CD14-positive monocyte (primary cell): Measurements from ENCODE around the gene PCDH19. TPM values are rescaled to one million over a fixed set of nuclear protein-coding genes. Genes with fewer than 3 reads are reported as not detected.

Experiments
- DNase-seq, 3 donors: peaks; one replicate each; pipeline ENCODE4 v3.0.0-alpha.2; 2011 to 2022
- H2AFZ ChIP-seq: 2 replicates; pipeline ENCODE4 v1.6.0; 2012; ENCODE audit warnings: mild to moderate bottlenecking, low read depth, low read length, inconsistent platforms; ENCODE audit not compliant: insufficient read depth, poor library complexity, severe bottlenecking
- H3K27ac ChIP-seq, 2 donors: 1 replicate in 1 of 2; 2 replicates in 1 of 2; pipeline ENCODE4 v1.5.1; 2012 to 2013; ENCODE audit warnings: low read length in 2 of 2, control low read depth in 1 of 2, inconsistent platforms in 1 of 2, low read depth in 1 of 2, mild to moderate bottlenecking in 1 of 2
- H3K27me3 ChIP-seq, 2 donors: one replicate each; pipeline versions ENCODE4 v1.6.0 to v1.6.1; 2011 to 2013; ENCODE audit warnings: low read length in 2 of 2; ENCODE audit not compliant: control insufficient read depth in 2 of 2, insufficient read depth in 2 of 2
- H3K36me3 ChIP-seq, 2 donors: replicated peaks in 1 of 2; 1 replicate in 1 of 2; 2 replicates in 1 of 2; pipeline versions ENCODE4 v1.5.1 to v1.6.1; 2012 to 2013; ENCODE audit warnings: low read length in 2 of 2, control low read depth in 1 of 2, inconsistent platforms in 1 of 2, mild to moderate bottlenecking in 1 of 2; ENCODE audit not compliant: insufficient read depth in 2 of 2, control insufficient read depth in 1 of 2
- H3K4me1 ChIP-seq, 2 donors: 1 replicate in 1 of 2; 2 replicates in 1 of 2; pipeline versions ENCODE4 v1.5.1 to v1.6.1; 2012 to 2013; ENCODE audit warnings: low read length in 2 of 2, control low read depth in 1 of 2, inconsistent platforms in 1 of 2, mild to moderate bottlenecking in 1 of 2, moderate library complexity in 1 of 2; ENCODE audit not compliant: insufficient read depth in 2 of 2, control insufficient read depth in 1 of 2
- H3K4me2 ChIP-seq: replicated peaks from 2 replicates; pipeline ENCODE3; 2012; ENCODE audit warnings: low read length, moderate library complexity, mild to moderate bottlenecking; ENCODE audit not compliant: poor library complexity, severe bottlenecking; ENCODE audit errors: extremely low read depth
- H3K4me3 ChIP-seq, 3 experiments: fragments of 200-600 bp in 1 of 3; sonication (generic) in 1 of 3; replicated peaks in 1 of 3; 1 replicate in 2 of 3; 2 replicates in 1 of 3; pipeline ENCODE4 v1.5.1; 2011 to 2013; ENCODE audit warnings: low read length in 3 of 3, mild to moderate bottlenecking in 3 of 3, control low read depth in 2 of 3, low read depth in 2 of 3, inconsistent platforms in 1 of 3, moderate library complexity in 1 of 3
- H3K79me2 ChIP-seq: 2 replicates; pipeline ENCODE4 v1.6.0; 2012; ENCODE audit warnings: mild to moderate bottlenecking, control low read depth, inconsistent platforms, low read length, moderate library complexity; ENCODE audit not compliant: insufficient read depth
- H3K9ac ChIP-seq: 2 replicates; pipeline ENCODE4 v1.6.0; 2017; ENCODE audit warnings: low read length, mild to moderate bottlenecking; ENCODE audit not compliant: insufficient read depth, poor library complexity, severe bottlenecking
- H3K9me3 ChIP-seq, 2 donors: replicated peaks in 1 of 2; 1 replicate in 1 of 2; 2 replicates in 1 of 2; pipeline versions ENCODE4 v1.5.1 to v1.6.1; 2012 to 2013; ENCODE audit warnings: low read length in 2 of 2, control low read depth in 1 of 2; ENCODE audit not compliant: control insufficient read depth in 1 of 2, insufficient read depth in 1 of 2
- H4K20me1 ChIP-seq: 2 replicates; pipeline ENCODE4 v1.6.0; 2012; ENCODE audit warnings: mild to moderate bottlenecking, low read length, control low read depth, moderate library complexity; ENCODE audit not compliant: insufficient read depth
- H3K27ac Mint-ChIP-seq, 7 donors: one replicate each; pipeline ENCODE4 v1.8.0; 2020; ENCODE audit warnings: mild to moderate bottlenecking in 7 of 7, mixed read lengths in 7 of 7, moderate library complexity in 6 of 7, inconsistent platforms in 2 of 7
- H3K27me3 Mint-ChIP-seq, 3 donors: one replicate each; pipeline ENCODE4 v1.8.0; 2021 to 2022; ENCODE audit warnings: low read depth in 3 of 3, mild to moderate bottlenecking in 3 of 3, mixed read lengths in 3 of 3, moderate library complexity in 3 of 3, inconsistent platforms in 1 of 3
- H3K36me3 Mint-ChIP-seq, 2 donors: one replicate each; pipeline ENCODE4 v1.8.0; 2020; ENCODE audit warnings: mixed read lengths in 2 of 2, inconsistent platforms in 1 of 2, mild to moderate bottlenecking in 1 of 2
- H3K4me1 Mint-ChIP-seq: one replicate; pipeline ENCODE4 v1.8.0; 2020; ENCODE audit warnings: mild to moderate bottlenecking, mixed read lengths
- H3K4me3 Mint-ChIP-seq, 2 donors: one replicate each; pipeline ENCODE4 v1.8.0; 2020; ENCODE audit warnings: mild to moderate bottlenecking in 2 of 2, mixed read lengths in 2 of 2, moderate library complexity in 1 of 2
- H3K9me3 Mint-ChIP-seq, 7 donors: one replicate each; pipeline ENCODE4 v1.8.0; 2020 to 2022; ENCODE audit warnings: mixed read lengths in 7 of 7, mild to moderate bottlenecking in 6 of 7, moderate library complexity in 6 of 7, inconsistent platforms in 2 of 7
- CTCF ChIP-seq: fragments of 200-600 bp; IDR thresholded peaks from one replicate; pipeline ENCODE4 v1.8.0; 2022; ENCODE audit warnings: antibody characterized with exemption, mild to moderate bottlenecking
- WGBS: methylation state at CpG from one replicate; pipeline ENCODE4 v1.1.5; 2013; ENCODE audit warnings: missing lambda C conversion rate; ENCODE audit not compliant: insufficient coverage; 5-methylcytosine and 5-hydroxymethylcytosine counted together
- intact Hi-C, 2 donors: fragments of 100-400 bp; cut with micrococcal nuclease; formaldehyde crosslinking; loops; one replicate each; pipeline versions ENCODE4 v1.15.0 to v1.15.1; 2023
- polyA plus RNA-seq, 3 donors: library from polyadenylated mRNA; depleted of rRNA in 1 of 3; unstranded in 2 of 3; stranded (reverse) in 1 of 3; fragments of 300-500 nt in 2 of 3; fragments of >200 nt in 1 of 3; fragmentation: Illumina TruSeq in 2 of 3; gene quantifications; 1 replicate in 2 of 3; 2 replicates in 1 of 3; pipeline ENCODE4 v1.2.3, GENCODE V29; 2012 to 2021

The PCDH19 gene
- polyA plus RNA-seq, 3 donors = not detected

- Histone ChIP-seq H3K27ac (no peak overlapping the region), H3K9ac (no peak overlapping the region), H3K36me3 (no peaks in the 10 kb centered on the region), H3K27me3 (no peaks in the 10 kb centered on the region), H4K20me1 (no peaks in the 10 kb centered on the region), H3K79me2 (no peaks in the 10 kb centered on the region), H3K4me1 (no peaks in the 10 kb centered on the region), H3K9me3 (no peaks in the 10 kb centered on the region), H2AFZ (no peak overlapping the region), H3K4me3 (no peak overlapping the region), H3K4me2 (no peak overlapping the region)
- TF ChIP-seq CTCF = no peak
- intact Hi-C loops = no loop called here
- DNase-seq = no peak
- Mint-ChIP-seq H3K4me3 (no peak overlapping the region), H3K27me3 (peaks cover 0 to 5% (median 2%) of the 10 kb centered on the region in 3 donors), H3K4me1 (no peaks in the 10 kb centered on the region), H3K36me3 (no peaks in the 10 kb centered on the region), H3K9me3 (no peaks in the 10 kb centered on the region), H3K27ac (no peak overlapping the region)
- no CpG with 5 or more reads among the region's 4 CpGs for WGBS
These were observed 13.9 kb upstream of the PCDH19 start for GRCh38 chrX:100424012-100424411.

DNA sequence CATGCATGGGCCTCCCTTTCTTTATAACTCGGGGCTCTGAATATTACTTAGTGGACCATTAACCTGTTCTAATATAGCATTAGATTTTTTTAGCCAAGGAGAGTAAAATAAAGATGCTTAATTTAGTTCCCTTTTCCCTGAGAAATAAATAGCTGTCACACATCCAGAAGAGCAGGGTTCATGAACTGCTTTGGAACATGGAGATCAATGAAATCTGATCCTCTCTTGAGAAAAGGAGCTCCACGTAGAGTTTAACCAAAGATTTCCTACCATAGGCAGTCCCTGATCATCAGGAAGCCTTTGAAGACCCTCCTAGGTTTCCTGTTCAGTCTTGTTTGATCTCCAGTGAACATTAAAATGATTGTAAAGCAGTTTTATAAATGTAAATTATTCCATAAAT lies 8.5 kb upstream of the PCDH19 start:
- Histone ChIP-seq H3K79me2 (no peaks in the 10 kb centered on the region), H3K9me3 (no peaks in the 10 kb centered on the region), H3K9ac (no peak overlapping the region), H3K4me2 (no peak overlapping the region), H3K36me3 (no peaks in the 10 kb centered on the region), H3K27me3 (peaks cover 6 to 10% of the 10 kb centered on the region in 2 donors), H3K4me3 (no peak overlapping the region), H3K4me1 (no peaks in the 10 kb centered on the region), H3K27ac (no peak overlapping the region), H2AFZ (no peak overlapping the region), H4K20me1 (no peaks in the 10 kb centered on the region)
- intact Hi-C loops = no loop called here
- H3K36me3 Mint-ChIP-seq = no peaks in the 10 kb centered on the region
- peaks cover 14 to 24% (median 15%) of the 10 kb centered on the region in 3 donors for H3K27me3 Mint-ChIP-seq
- no peak overlapping the region for H3K4me3 Mint-ChIP-seq
- no peak overlapping the region for H3K27ac Mint-ChIP-seq
- no peaks in the 10 kb centered on the region for H3K9me3 Mint-ChIP-seq
- DNase-seq = no peak
- H3K4me1 Mint-ChIP-seq = no peaks in the 10 kb centered on the region
- no peak for TF ChIP-seq CTCF
- no CpG with 5 or more reads among the region's 2 CpGs for WGBS
